HepG2 (cell line): Measurements from ENCODE around the gene GPSM1. TPM values are rescaled to one million over a fixed set of nuclear protein-coding genes. Genes with fewer than 3 reads are reported as not detected.

ENCODE experiments used
- ATAC-seq: fragments of 200-7000 bp; cut with Tn5 transposase; 3 replicates; pipeline ENCODE4 v1.9.1; 2020; ENCODE audit warnings: mild to moderate bottlenecking, moderate library complexity
- BruUV-seq: library from RNA; stranded (reverse); fragments of 400-500 nt; replicated peaks from 2 replicates; lab custom pipeline; 2021; lab: Mats Ljungman, UMichigan
- CTCF ChIA-PET: fragments of 300-600 bp; formaldehyde crosslinking; extraction: SDS; loops from one replicate; lab custom pipeline; 2021; ENCODE audit warnings: low total read pairs, inconsistent platforms, low intra/inter-chr PET ratio; lab: Yijun Ruan, JAX
- POLR2A ChIA-PET: fragments of 350-600 bp; sonication (Branson Sonifier 250); formaldehyde crosslinking; loops from one replicate; lab custom pipeline; 2020; ENCODE audit warnings: antibody characterized with exemption, inconsistent platforms; lab: Yijun Ruan, JAX
- DNase-seq: peaks from one replicate; pipeline ENCODE4 v3.0.0-alpha.2; 2015; ENCODE audit warnings: low spot score
- FAIRE-seq: peaks from 3 replicates; lab custom pipeline; 2011; peaks lifted over from hg19 to GRCh38; lab: Jason Lieb, UNC
- H2AFZ ChIP-seq: one replicate; pipeline ENCODE4 v1.6.1; 2011; ENCODE audit warnings: low read length, inconsistent platforms
- H3K27ac ChIP-seq: fragments of 300-600 bp; 3 replicates; pipeline ENCODE4 v1.8.0; 2011; ENCODE audit warnings: mixed run types, mild to moderate bottlenecking, mixed read lengths, low read length, inconsistent platforms; ENCODE audit not compliant: insufficient read depth; ENCODE audit errors: extremely low read length
- H3K27me3 ChIP-seq, 2 experiments: fragments of 200-600 bp in 1 of 2; 2 replicates in 1 of 2; 3 replicates in 1 of 2; pipeline versions ENCODE4 v1.6.0 to v1.8.0; 2011; ENCODE audit warnings: low read length in 2 of 2, mild to moderate bottlenecking in 2 of 2, moderate library complexity in 2 of 2, inconsistent platforms in 1 of 2; ENCODE audit not compliant: insufficient read depth in 2 of 2, control insufficient read depth in 1 of 2
- H3K36me3 ChIP-seq, 2 experiments: fragments of 200-600 bp in 1 of 2; replicated peaks in 1 of 2; 2 replicates in 1 of 2; 3 replicates in 1 of 2; pipeline versions ENCODE4 v1.5.1 to v1.8.0; 2011; ENCODE audit warnings: low read length in 2 of 2, inconsistent platforms in 1 of 2; ENCODE audit not compliant: insufficient read depth in 2 of 2, control insufficient read depth in 1 of 2
- H3K4me1 ChIP-seq: 2 replicates; pipeline ENCODE4 v1.5.1; 2012; ENCODE audit warnings: low read length, inconsistent platforms; ENCODE audit not compliant: insufficient read depth
- H3K4me2 ChIP-seq: 2 replicates; pipeline ENCODE4 v1.6.0; 2011; ENCODE audit warnings: low read depth, low read length, inconsistent platforms
- H3K4me3 ChIP-seq, 3 experiments: fragments of 200-600 bp in 1 of 3; sonication (generic), shearing (Covaris generic) in 1 of 3; replicated peaks in 1 of 3; 2 replicates each; pipeline ENCODE4 v1.5.1; 2011 to 2016; ENCODE audit warnings: low read length in 3 of 3, inconsistent platforms in 2 of 3, low read depth in 2 of 3, mild to moderate bottlenecking in 2 of 3, control low read depth in 1 of 3, mixed read lengths in 1 of 3; ENCODE audit not compliant: insufficient read depth in 1 of 3
- H3K79me2 ChIP-seq: one replicate; pipeline ENCODE4 v1.6.1; 2011; ENCODE audit warnings: low read length, inconsistent platforms; ENCODE audit not compliant: insufficient read depth
- H3K9ac ChIP-seq: 2 replicates; pipeline ENCODE4 v1.6.0; 2011; ENCODE audit warnings: mild to moderate bottlenecking, low read depth, low read length, inconsistent platforms; ENCODE audit not compliant: insufficient read depth
- H3K9me3 ChIP-seq: 2 replicates; pipeline ENCODE4 v1.5.1; 2012; ENCODE audit warnings: mild to moderate bottlenecking, low read length
- H4K20me1 ChIP-seq: 2 replicates; pipeline ENCODE4 v1.6.0; 2011; ENCODE audit warnings: inconsistent platforms, mild to moderate bottlenecking, low read length, moderate library complexity; ENCODE audit not compliant: insufficient read depth
- AHR ChIP-seq: IDR thresholded peaks from 2 replicates; pipeline ENCODE4 v1.6.1; 2018; ENCODE audit warnings: missing genetic modification reagents, missing compliant biosample characterization
- DR1 ChIP-seq: sonication (generic); formaldehyde crosslinking; IDR thresholded peaks from 2 replicates; pipeline ENCODE4 v1.8.0; 2021; ENCODE audit warnings: mild to moderate bottlenecking, missing genetic modification reagents, inconsistent platforms
- POGZ ChIP-seq: sonication (generic); formaldehyde crosslinking; IDR thresholded peaks from 2 replicates; pipeline ENCODE4 v1.4.0; 2020; ENCODE audit warnings: mild to moderate bottlenecking, missing genetic modification reagents
- ZNF18 ChIP-seq: sonication (generic); formaldehyde crosslinking; IDR thresholded peaks from 2 replicates; pipeline ENCODE4 v1.8.0; 2022; ENCODE audit warnings: mild to moderate bottlenecking, missing genetic modification reagents; ENCODE audit not compliant: insufficient replicate concordance
- WGBS: methylation state at CpG from one replicate; pipeline ENCODE4 v1.1.6; 2017; ENCODE audit warnings: low lambda C conversion rate; 5-methylcytosine and 5-hydroxymethylcytosine counted together
- in situ Hi-C: cut with HindIII; loops from 2 replicates; pipeline ENCODE4 v1.10.0; 2017; ENCODE audit warnings: low pct_unique_long_range_greater_than_20kb; ENCODE audit not compliant: extremely low pct_ligation_motif_present
- intact Hi-C: fragments of 100-400 bp; cut with micrococcal nuclease; formaldehyde crosslinking; loops from one replicate; pipeline ENCODE4 v1.10.0; 2022; ENCODE audit not compliant: unreplicated experiment
- polyA plus RNA-seq, 8 experiments: library from polyadenylated mRNA; depleted of rRNA in 3 of 8; stranded (reverse) in 7 of 8; unstranded in 1 of 8; fragments of >200 nt; fragmentation: Illumina TruSeq in 4 of 8; extraction: Trizol in 4 of 8; gene quantifications; 2 replicates each; pipeline versions ENCODE4 v1.2.1 to v1.2.3, GENCODE V29; 2011 to 2016; ENCODE audit warnings: low read depth in 4 of 8, missing spikeins in 1 of 8, mixed read lengths in 1 of 8; ENCODE audit not compliant: insufficient read depth in 1 of 8
- total RNA-seq, 5 experiments: library from RNA; depleted of rRNA; stranded (reverse); fragments of >200 nt; fragmentation: Illumina TruSeq; extraction: Trizol; gene quantifications; 2 replicates each; pipeline ENCODE4 v1.2.3, GENCODE V29; 2016; ENCODE audit warnings: low read depth in 1 of 5

Gene GPSM1
- total and polyA plus RNA-seq, 2 of the 13 experiments (the other 11 are each of a cell fraction or from before 2014, with no cell fraction given), result 1.0 to 2.4 TPM

GRCh38 chr9:136346927-136347465, 19.7 kb downstream of the GPSM1 start:
- ChIA-PET POLR2A (interaction anchor here (2.8 kb wide), 1 partner anchor 8 kb away, joined by 37 read pairs; no protein-coding TSS in a partner anchor), CTCF (interaction anchor here (1.0 to 2.0 kb wide), 2 partner anchors 16 to 26 kb away, joined by 3 to 13 read pairs; partner anchors contain the start of genes CARD9 and DNLZ)
- TF ChIP-seq AHR (CRISPR knock-in tag), result no peak
- no peak for TF ChIP-seq DR1 (CRISPR knock-in tag)
- TF ChIP-seq POGZ, result no peak
- TF ChIP-seq ZNF18 (CRISPR knock-in tag), result no peak
- H3K4me1 ChIP-seq, result peaks cover 40% of the 10 kb centered on the region
- no peak for DNase-seq
- 0 out of 2 replicates have a peak overlapping the region, but pooled peaks have one; percentile 57 for H3K9ac ChIP-seq
- no peaks in the 10 kb centered on the region for H3K9me3 ChIP-seq
- no peak for FAIRE-seq
- no peak overlapping the region for H3K27ac ChIP-seq
- no peaks in the 10 kb centered on the region for H3K79me2 ChIP-seq
- H3K4me3 ChIP-seq, result peak overlapping the region in 1 of 3 experiments; percentile 78; a peak in 1 of 6 replicates
- H3K36me3 ChIP-seq, result no peaks in the 10 kb centered on the region
- WGBS, result 100% methylated on average over 1 of the region's 20 CpGs
- H3K27me3 ChIP-seq, result peaks cover 0 to 8% of the 10 kb centered on the region in 2 experiments; a peak in 2 of 5 replicates
- H3K4me2 ChIP-seq, result peak overlapping the region; percentile 95; the same call in 1 of the 2 replicates
- BruUV-seq, result no TSS peak
- H2AFZ ChIP-seq, result no peak overlapping the region
- no peak for ATAC-seq
- H4K20me1 ChIP-seq, result no peaks in the 10 kb centered on the region
- intact Hi-C loops, result no loop called here
- in situ Hi-C loops, result loop anchor here (25.0 kb wide), 1 partner anchor 290 kb away; no protein-coding TSS in a partner anchor
